Transverse colon (tissue), 4 donors: ENCODE measurements around the gene PLCB2. TPM values are rescaled to one million over a fixed set of nuclear protein-coding genes. Genes with fewer than 3 reads are reported as not detected.

Experiments used
- DNase-seq: peaks from one replicate; pipeline ENCODE4 v3.0.0-alpha.2; 2019
- H3K27ac ChIP-seq, 4 donors: fragments of 200-600 bp; sonication (generic); 2 replicates each; pipeline ENCODE4 v1.5.1; 2016 to 2018; ENCODE audit warnings: inconsistent platforms in 4 of 4
- H3K27me3 ChIP-seq: fragments of 200-600 bp; sonication (generic); 2 replicates; pipeline ENCODE4 v1.5.1; 2017; ENCODE audit warnings: inconsistent platforms
- H3K36me3 ChIP-seq, 4 donors: fragments of 200-600 bp; sonication (generic); 2 replicates each; pipeline ENCODE4 v1.5.1; 2017 to 2019; ENCODE audit warnings: inconsistent platforms in 4 of 4
- H3K4me1 ChIP-seq, 4 donors: fragments of 200-600 bp; sonication (generic); 2 replicates each; pipeline ENCODE4 v1.5.1; 2017 to 2020; ENCODE audit warnings: inconsistent platforms in 4 of 4
- H3K4me3 ChIP-seq, 4 donors: fragments of 200-600 bp; sonication (generic); 1 replicate in 1 of 4; 2 replicates in 3 of 4; pipeline versions ENCODE4 v1.5.1 to v1.6.1; 2017 to 2019; ENCODE audit warnings: inconsistent platforms in 4 of 4
- H3K9me3 ChIP-seq, 2 donors: fragments of 200-600 bp; sonication (generic); 2 replicates each; pipeline ENCODE4 v1.5.1; 2017 to 2019; ENCODE audit warnings: inconsistent platforms in 2 of 2
- EP300 ChIP-seq: sonication (generic); formaldehyde crosslinking; IDR thresholded peaks from one replicate; pipeline ENCODE4 v1.6.1; 2017; ENCODE audit warnings: antibody characterized with exemption, low read depth
- POLR2A ChIP-seq: fragments of 450-650 bp; IDR thresholded peaks from one replicate; pipeline ENCODE4 v1.6.1; 2016; ENCODE audit warnings: antibody characterized with exemption, mild to moderate bottlenecking, moderate library complexity
- POLR2AphosphoS5 ChIP-seq, 3 donors: sonication (generic); formaldehyde crosslinking; IDR thresholded peaks; one replicate each; pipeline ENCODE4 v1.6.1; 2016; ENCODE audit warnings: antibody characterized with exemption in 3 of 3
- WGBS, 2 donors: methylation state at CpG; one replicate each; pipeline ENCODE4 v1.1.5; 2018; ENCODE audit warnings: low coverage in 1 of 2; 5-methylcytosine and 5-hydroxymethylcytosine counted together
- in situ Hi-C, 4 donors: fragments of 200-750 bp; cut with MboI; loops; one replicate each; pipeline versions ENCODE4 v1.15.0 to v1.15.1; 2017; ENCODE audit warnings: low sequenced_read_pairs in 3 of 4, low pct_ligation_motif_present in 1 of 4, low pct_unique_long_range_greater_than_20kb in 1 of 4
- intact Hi-C: fragments of 100-400 bp; cut with DNase I; formaldehyde crosslinking; loops from one replicate; pipeline ENCODE4 v1.15.1; 2023; ENCODE audit warnings: low total_unique reads
- total RNA-seq, 4 donors: library from RNA; depleted of rRNA; stranded (reverse); fragments of >200 nt; gene quantifications; one replicate each; pipeline ENCODE4 v1.1.0, GENCODE V29; 2016
- TF ChIP-seq, protein P1 (sequence below), 5 experiments: fragments of 200-600 bp in 3 of 5; fragments of 450-650 bp in 2 of 5; sonication (generic) in 3 of 5; IDR thresholded peaks; 1 replicate in 2 of 5; 2 replicates in 3 of 5; pipeline ENCODE4 v1.5.1; 2016 to 2017; ENCODE audit warnings: antibody characterized with exemption in 5 of 5, inconsistent platforms in 3 of 5, mild to moderate bottlenecking in 2 of 5, moderate library complexity in 1 of 5

PLCB2 gene
- total RNA-seq, 4 donors from 2014 or later = 5.5 to 143 (median 12.0) TPM

DNA sequence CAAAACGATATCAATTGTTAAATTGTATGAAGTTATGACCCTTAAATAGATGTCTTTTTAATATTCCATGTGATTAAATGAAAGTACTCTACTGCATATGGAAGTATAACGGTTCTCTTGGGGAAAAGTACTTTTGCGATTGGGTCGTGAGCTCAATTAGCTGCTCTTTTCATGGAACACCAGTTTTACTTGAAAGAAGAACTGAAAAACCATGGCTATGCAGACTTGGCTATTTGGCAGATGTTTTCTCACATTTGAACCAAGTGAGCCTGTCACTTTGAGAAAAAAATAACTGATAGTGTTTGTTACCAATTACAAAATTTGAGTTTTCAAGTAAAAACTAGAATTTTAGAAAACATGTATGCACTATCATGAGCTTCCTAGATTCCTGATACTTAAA, 9.8 kb upstream of the PLCB2 start:
- H3K36me3 ChIP-seq = no peaks in the 10 kb centered on the region
- no peak overlapping the region for H3K27ac ChIP-seq
- H3K4me1 ChIP-seq = peaks cover 0 to 16% (median 8%) of the 10 kb centered on the region in 4 donors
- no peaks in the 10 kb centered on the region for H3K27me3 ChIP-seq
- intact Hi-C loops = no loop called here
- in situ Hi-C loops = loop anchor here in 1 of 4 donors (25.0 kb wide), 1 partner anchor 95 kb away; the partner anchor contains the start of gene IVD
- H3K4me3 ChIP-seq = no peak overlapping the region
- 71 to 75% methylated on average over 4 of the region's 4 CpGs for WGBS, 2 donors
- H3K9me3 ChIP-seq = no peaks in the 10 kb centered on the region
- DNase-seq = no peak
- no peak for TF ChIP-seq POLR2AphosphoS5 (IDR thresholded peaks at IDR 0.05)
- TF ChIP-seq POLR2A = no peak
- TF ChIP-seq, protein P1, sequence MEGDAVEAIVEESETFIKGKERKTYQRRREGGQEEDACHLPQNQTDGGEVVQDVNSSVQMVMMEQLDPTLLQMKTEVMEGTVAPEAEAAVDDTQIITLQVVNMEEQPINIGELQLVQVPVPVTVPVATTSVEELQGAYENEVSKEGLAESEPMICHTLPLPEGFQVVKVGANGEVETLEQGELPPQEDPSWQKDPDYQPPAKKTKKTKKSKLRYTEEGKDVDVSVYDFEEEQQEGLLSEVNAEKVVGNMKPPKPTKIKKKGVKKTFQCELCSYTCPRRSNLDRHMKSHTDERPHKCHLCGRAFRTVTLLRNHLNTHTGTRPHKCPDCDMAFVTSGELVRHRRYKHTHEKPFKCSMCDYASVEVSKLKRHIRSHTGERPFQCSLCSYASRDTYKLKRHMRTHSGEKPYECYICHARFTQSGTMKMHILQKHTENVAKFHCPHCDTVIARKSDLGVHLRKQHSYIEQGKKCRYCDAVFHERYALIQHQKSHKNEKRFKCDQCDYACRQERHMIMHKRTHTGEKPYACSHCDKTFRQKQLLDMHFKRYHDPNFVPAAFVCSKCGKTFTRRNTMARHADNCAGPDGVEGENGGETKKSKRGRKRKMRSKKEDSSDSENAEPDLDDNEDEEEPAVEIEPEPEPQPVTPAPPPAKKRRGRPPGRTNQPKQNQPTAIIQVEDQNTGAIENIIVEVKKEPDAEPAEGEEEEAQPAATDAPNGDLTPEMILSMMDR (IDR thresholded peaks at IDR 0.05) = no peak
- no peak for TF ChIP-seq EP300

DNA sequence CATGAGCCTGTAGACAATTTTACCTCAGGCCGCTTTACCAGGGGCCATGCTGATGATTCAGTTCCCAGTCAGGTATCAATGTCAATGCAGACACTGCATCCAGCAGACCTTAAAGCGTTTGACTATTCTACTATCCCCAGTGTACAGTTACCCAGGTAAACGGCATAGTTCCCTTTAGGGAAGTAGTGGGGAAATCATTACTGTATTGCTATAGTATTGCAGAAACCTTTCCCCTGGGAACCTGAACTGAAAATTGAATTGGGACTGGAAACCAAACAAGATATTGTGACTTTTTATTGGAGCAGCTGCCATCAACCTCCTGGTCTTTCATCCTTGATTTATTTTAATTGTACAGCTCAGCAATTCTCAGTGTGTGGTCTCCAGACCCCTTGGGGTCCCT, 9.2 kb upstream of the PLCB2 start:
- in situ Hi-C loops (loop anchor here in 1 of 4 donors (25.0 kb wide), 1 partner anchor 95 kb away; the partner anchor contains the start of gene IVD), intact Hi-C loops (no loop called here)
- no peaks in the 10 kb centered on the region for H3K36me3 ChIP-seq
- WGBS, 2 donors = 78 to 80% methylated on average over 2 to 3 of the region's 3 CpGs
- TF ChIP-seq POLR2AphosphoS5 (IDR thresholded peaks at IDR 0.05) = no peak
- TF ChIP-seq POLR2A = no peak
- TF ChIP-seq EP300 = no peak
- TF ChIP-seq, protein P1 (IDR thresholded peaks at IDR 0.05) = no peak
- no peak for DNase-seq
- H3K4me3 ChIP-seq = no peak overlapping the region
- no peak overlapping the region for H3K27ac ChIP-seq
- no peaks in the 10 kb centered on the region for H3K27me3 ChIP-seq
- H3K9me3 ChIP-seq = no peaks in the 10 kb centered on the region
- H3K4me1 ChIP-seq = peaks cover 0 to 12% (median 8%) of the 10 kb centered on the region in 4 donors

DNA sequence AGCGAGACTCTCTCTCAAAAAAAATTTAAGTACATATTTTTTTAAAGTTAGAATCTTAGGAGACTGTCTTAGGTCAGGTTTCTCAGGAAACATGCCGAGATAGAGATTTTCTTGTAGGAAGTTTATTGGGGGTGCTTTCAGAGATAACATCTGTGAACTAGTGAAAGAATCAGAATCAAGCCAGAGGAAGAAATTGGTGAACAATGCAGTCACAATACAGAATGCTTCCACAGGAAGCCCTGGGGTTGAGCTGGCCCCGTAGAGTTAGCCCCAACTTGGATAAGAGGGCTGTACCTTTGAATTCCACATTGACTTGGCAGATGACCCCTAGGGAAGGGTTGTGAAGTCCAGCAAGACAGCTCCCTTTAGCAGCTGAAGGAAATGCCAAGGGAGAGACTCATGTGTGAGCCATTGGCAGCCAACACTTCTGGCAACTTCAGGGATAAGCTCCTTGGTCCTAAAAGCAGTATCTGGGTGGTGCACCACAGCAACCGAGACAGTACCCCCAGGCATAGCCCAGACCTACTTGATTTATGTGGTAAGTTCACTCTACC, 7.1 kb upstream of the PLCB2 start:
- in situ Hi-C loops = loop anchor here in 1 of 4 donors (25.0 kb wide), 1 partner anchor 98 kb away; the partner anchor contains the start of gene IVD
- H3K4me1 ChIP-seq = peaks cover 0 to 12% (median 8%) of the 10 kb centered on the region in 4 donors
- no peak for TF ChIP-seq EP300
- no peak for TF ChIP-seq POLR2AphosphoS5 (IDR thresholded peaks at IDR 0.05)
- TF ChIP-seq, protein P1 (IDR thresholded peaks at IDR 0.05) = no peak
- no peak for TF ChIP-seq POLR2A

DNA sequence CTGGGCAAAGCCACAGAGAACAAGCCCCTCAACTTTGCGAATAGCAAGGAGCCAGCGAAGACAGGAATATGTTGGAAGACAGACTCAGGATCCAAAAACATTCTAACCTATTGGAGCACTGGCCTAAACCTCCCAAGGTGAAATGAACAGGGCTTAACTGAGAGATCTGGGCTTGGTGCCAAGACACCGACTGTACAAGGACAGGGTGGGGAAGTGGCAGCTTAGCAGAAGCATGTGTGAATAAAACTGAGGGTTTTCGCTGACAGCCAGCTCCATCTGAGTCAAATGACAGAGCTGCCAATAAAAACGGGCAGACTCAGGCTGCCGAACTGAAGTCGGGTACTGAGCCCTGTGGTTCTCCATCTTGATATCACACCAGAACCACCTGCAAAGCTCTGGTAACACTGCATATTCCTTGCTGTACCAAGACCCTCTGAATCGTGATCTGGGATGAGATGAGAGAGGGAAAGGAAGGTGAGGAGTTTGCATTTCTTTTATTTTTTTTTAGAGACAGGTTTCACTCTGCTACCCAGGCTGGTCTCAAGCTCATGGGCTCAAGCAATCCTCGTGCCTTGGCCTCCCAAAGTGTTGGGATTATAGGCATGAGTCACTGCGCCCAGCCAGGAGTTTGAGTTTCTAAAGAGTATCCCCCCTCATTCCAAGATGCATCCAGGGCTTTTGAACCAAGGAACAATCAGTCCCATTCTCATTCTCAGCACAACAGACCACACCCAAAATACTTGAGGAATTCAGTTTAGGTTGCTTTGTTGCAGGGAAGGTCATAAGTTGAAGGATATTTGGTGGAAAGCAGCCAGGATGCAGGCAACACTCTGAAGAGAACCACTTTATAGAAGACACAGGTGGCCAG, 6.0 kb upstream of the PLCB2 start:
- no peak overlapping the region for H3K27ac ChIP-seq
- peak; percentile 85 for DNase-seq

More for the DNA sequence above, 7.1 kb upstream of the PLCB2 start:
- H3K27ac ChIP-seq = no peak overlapping the region
- H3K36me3 ChIP-seq = no peaks in the 10 kb centered on the region
- no peaks in the 10 kb centered on the region for H3K9me3 ChIP-seq
- 87% methylated on average over 3 to 4 of the region's 4 CpGs for WGBS, 2 donors
- intact Hi-C loops = no loop called here
- no peaks in the 10 kb centered on the region for H3K27me3 ChIP-seq
- DNase-seq = no peak
- H3K4me3 ChIP-seq = no peak overlapping the region

More for the DNA sequence above, 6.0 kb upstream of the PLCB2 start:
- Histone ChIP-seq H3K27me3 (no peaks in the 10 kb centered on the region), H3K36me3 (no peaks in the 10 kb centered on the region), H3K4me1 (peaks cover 0 to 19% (median 8%) of the 10 kb centered on the region in 4 donors), H3K4me3 (no peak overlapping the region), H3K9me3 (no peaks in the 10 kb centered on the region)
- 34 to 55% methylated on average over 5 to 10 of the region's 10 CpGs for WGBS, 2 donors
- no peak for TF ChIP-seq EP300
- TF ChIP-seq POLR2A = no peak
- TF ChIP-seq POLR2AphosphoS5 (IDR thresholded peaks at IDR 0.05) = no peak
- TF ChIP-seq, protein P1 (IDR thresholded peaks at IDR 0.05) = no peak
- in situ Hi-C loops = loop anchor here in 1 of 4 donors (25.0 kb wide), 1 partner anchor 99 kb away; the partner anchor contains the start of gene IVD
- intact Hi-C loops = no loop called here
